Stimulated activated memory B cell treated with anti-CD40 and anti-IgM and Interleukin-4, amounts not matched to agents 10 μg/mL and 1 μg/mL and 100 μg/mL, for 72 hours (primary cell): ENCODE measurements around the gene TICAM1.
"Not testable (repeated sequence)": the region's sequence is repeated elsewhere in the genome, so short reads cannot be mapped to it uniquely, and the experiment has no call there.

Experiments used
- ATAC-seq: fragments of 150-1000 bp; cut with Tn5 transposase; 2 replicates; pipeline ENCODE4 v1.10.0; 2021
- H3K27ac Mint-ChIP-seq: one replicate; pipeline ENCODE4 v1.8.0; 2022; ENCODE audit warnings: mild to moderate bottlenecking, mixed read lengths
- H3K27me3 Mint-ChIP-seq: one replicate; pipeline ENCODE4 v1.8.0; 2022; ENCODE audit warnings: mixed read lengths
- H3K36me3 Mint-ChIP-seq: one replicate; pipeline ENCODE4 v1.8.0; 2022; ENCODE audit warnings: mixed read lengths
- H3K4me1 Mint-ChIP-seq: one replicate; pipeline ENCODE4 v1.8.0; 2022; ENCODE audit warnings: mixed read lengths
- H3K4me3 Mint-ChIP-seq: one replicate; pipeline ENCODE4 v1.8.0; 2022; ENCODE audit warnings: mild to moderate bottlenecking, moderate library complexity, mixed read lengths
- H3K9me3 Mint-ChIP-seq: one replicate; pipeline ENCODE4 v1.8.0; 2022; ENCODE audit warnings: mixed read lengths

The TICAM1 gene

GRCh38 chr19:4821265-4821664, 10.2 kb downstream of the TICAM1 start:
- peaks cover 27% of the 10 kb centered on the region for H3K4me1 Mint-ChIP-seq
- no peak overlapping the region for H3K4me3 Mint-ChIP-seq
- no peak overlapping the region for H3K27ac Mint-ChIP-seq
- no peaks in the 10 kb centered on the region for H3K27me3 Mint-ChIP-seq
- H3K36me3 Mint-ChIP-seq: peaks cover 41% of the 10 kb centered on the region
- ATAC-seq: no peak
- H3K9me3 Mint-ChIP-seq: no peaks in the 10 kb centered on the region

GRCh38 chr19:4817467-4818277, 13.8 kb downstream of the TICAM1 start:
- Mint-ChIP-seq H3K27ac (peak overlapping the region; percentile 35), H3K4me1 (peaks cover 39% of the 10 kb centered on the region), H3K36me3 (peaks cover 45% of the 10 kb centered on the region), H3K4me3 (no peak overlapping the region), H3K27me3 (no peaks in the 10 kb centered on the region), H3K9me3 (no peaks in the 10 kb centered on the region)
- no peak for ATAC-seq

- H3K4me1 Mint-ChIP-seq: peaks cover 43% of the 10 kb centered on the region
- H3K36me3 Mint-ChIP-seq: peaks cover 41% of the 10 kb centered on the region
- no peaks in the 10 kb centered on the region for H3K27me3 Mint-ChIP-seq
- no peak overlapping the region for H3K4me3 Mint-ChIP-seq
- peak overlapping the region; percentile 35 for H3K27ac Mint-ChIP-seq
- no peak for ATAC-seq
- H3K9me3 Mint-ChIP-seq: no peaks in the 10 kb centered on the region
These were observed 14.6 kb downstream of the TICAM1 start for GRCh38 chr19:4816950-4817278.

- H3K27me3 Mint-ChIP-seq: no peaks in the 10 kb centered on the region
- H3K4me1 Mint-ChIP-seq: peaks cover 48% of the 10 kb centered on the region
- ATAC-seq: peak; percentile 31
- peaks cover 41% of the 10 kb centered on the region for H3K36me3 Mint-ChIP-seq
- no peaks in the 10 kb centered on the region for H3K9me3 Mint-ChIP-seq
- H3K27ac Mint-ChIP-seq: peak overlapping the region; percentile 63
- no peak overlapping the region for H3K4me3 Mint-ChIP-seq
These were observed 15.1 kb downstream of the TICAM1 start for GRCh38 chr19:4816202-4816949.

GRCh38 chr19:4815426-4816201, 15.9 kb downstream of the TICAM1 start:
- H3K27me3 Mint-ChIP-seq: no peaks in the 10 kb centered on the region
- H3K36me3 Mint-ChIP-seq: peaks cover 41% of the 10 kb centered on the region
- H3K4me3 Mint-ChIP-seq: peak overlapping the region; percentile 70
- peaks cover 55% of the 10 kb centered on the region for H3K4me1 Mint-ChIP-seq
- no peaks in the 10 kb centered on the region for H3K9me3 Mint-ChIP-seq
- H3K27ac Mint-ChIP-seq: peak overlapping the region; percentile 63
- ATAC-seq: peak; percentile 86

GRCh38 chr19:4814625-4815425, 16.7 kb downstream of the TICAM1 start:
- no peaks in the 10 kb centered on the region for H3K27me3 Mint-ChIP-seq

GRCh38 chr19:4811328-4812131, 20.0 kb downstream of the TICAM1 start:
- peaks cover 61% of the 10 kb centered on the region for H3K4me1 Mint-ChIP-seq
- no peaks in the 10 kb centered on the region for H3K9me3 Mint-ChIP-seq
- peak; percentile 82 for ATAC-seq
- H3K4me3 Mint-ChIP-seq: peak overlapping the region; percentile 54
- peak overlapping the region; percentile 82 for H3K27ac Mint-ChIP-seq
- H3K27me3 Mint-ChIP-seq: no peaks in the 10 kb centered on the region
- H3K36me3 Mint-ChIP-seq: peaks cover 17% of the 10 kb centered on the region

More at GRCh38 chr19:4814625-4815425, 16.7 kb downstream of the TICAM1 start:
- Mint-ChIP-seq H3K4me1 (peaks cover 60% of the 10 kb centered on the region), H3K27ac (peak overlapping the region; percentile 63), H3K9me3 (no peaks in the 10 kb centered on the region), H3K4me3 (peak overlapping the region; percentile 70), H3K36me3 (peaks cover 41% of the 10 kb centered on the region)
- ATAC-seq: no peak

GRCh38 chr19:4807188-4807587, 24.3 kb downstream of the TICAM1 start:
- Mint-ChIP-seq H3K9me3 (no peaks in the 10 kb centered on the region), H3K36me3 (no peaks in the 10 kb centered on the region), H3K27ac (no peak overlapping the region), H3K4me1 (peaks cover 31% of the 10 kb centered on the region), H3K27me3 (no peaks in the 10 kb centered on the region), H3K4me3 (no peak overlapping the region)
- peak; percentile 54 for ATAC-seq

- ATAC-seq: no peak
- Mint-ChIP-seq H3K36me3 (no peaks in the 10 kb centered on the region), H3K27me3 (no peaks in the 10 kb centered on the region), H3K4me3 (no peak overlapping the region), H3K4me1 (peaks cover 23% of the 10 kb centered on the region), H3K9me3 (no peaks in the 10 kb centered on the region), H3K27ac (no peak overlapping the region)
These were observed 25.1 kb downstream of the TICAM1 start for GRCh38 chr19:4806384-4806783.

GRCh38 chr19:4805140-4805539, 26.4 kb downstream of the TICAM1 start:
- not testable (repeated sequence) for H3K27ac Mint-ChIP-seq, H3K27me3 Mint-ChIP-seq, H3K4me3 Mint-ChIP-seq, ATAC-seq, H3K36me3 Mint-ChIP-seq, H3K9me3 Mint-ChIP-seq
- H3K4me1 Mint-ChIP-seq: peaks cover 14% of the 10 kb centered on the region

- no peaks in the 10 kb centered on the region for H3K9me3 Mint-ChIP-seq
- H3K4me1 Mint-ChIP-seq: peaks cover 7% of the 10 kb centered on the region
- H3K36me3 Mint-ChIP-seq: peaks cover 8% of the 10 kb centered on the region
- H3K4me3 Mint-ChIP-seq: peak overlapping the region; percentile 2
- no peak overlapping the region for H3K27ac Mint-ChIP-seq
- peak; percentile 72 for ATAC-seq
- H3K27me3 Mint-ChIP-seq: no peaks in the 10 kb centered on the region
These were observed 27.5 kb downstream of the TICAM1 start for GRCh38 chr19:4803736-4804695.

GRCh38 chr19:4802711-4803110, 28.8 kb downstream of the TICAM1 start:
- no peaks in the 10 kb centered on the region for H3K27me3 Mint-ChIP-seq
- peaks cover 21% of the 10 kb centered on the region for H3K36me3 Mint-ChIP-seq
- H3K4me3 Mint-ChIP-seq: no peak overlapping the region
- H3K4me1 Mint-ChIP-seq: peaks cover 7% of the 10 kb centered on the region
- ATAC-seq: no peak
- no peaks in the 10 kb centered on the region for H3K9me3 Mint-ChIP-seq
- H3K27ac Mint-ChIP-seq: no peak overlapping the region

- Mint-ChIP-seq H3K9me3 (no peaks in the 10 kb centered on the region), H3K4me3 (no peak overlapping the region), H3K4me1 (peaks cover 8% of the 10 kb centered on the region), H3K27me3 (no peaks in the 10 kb centered on the region), H3K27ac (no peak overlapping the region), H3K36me3 (peaks cover 31% of the 10 kb centered on the region)
- no peak for ATAC-seq
These were observed 30.4 kb downstream of the TICAM1 start for GRCh38 chr19:4801085-4801619.
